K562 (cell line): ENCODE data around the gene POLR3E.

Source experiments
- CTCF ChIP-seq, 3 experiments: IDR thresholded peaks in 2 of 3; conservative IDR thresholded peaks in 1 of 3; 2 replicates each; pipeline ENCODE4 v1.5.1; 2011 to 2012; ENCODE audit warnings: low read length in 3 of 3, mild to moderate bottlenecking in 3 of 3, control low read depth in 2 of 3, improper control_type of control experiment in 1 of 3, inconsistent platforms in 1 of 3, low read depth in 1 of 3, mixed read lengths in 1 of 3, moderate library complexity in 1 of 3; ENCODE audit not compliant: insufficient read depth in 2 of 3
- EP300 ChIP-seq: IDR thresholded peaks from 2 replicates; pipeline ENCODE4 v1.6.1; 2012; ENCODE audit warnings: low read length, improper control_type of control experiment
- MTA1 ChIP-seq: fragments of 450-650 bp; IDR thresholded peaks from 2 replicates; pipeline ENCODE4 v1.6.1; 2017; ENCODE audit warnings: borderline replicate concordance
- SPI1 ChIP-seq: IDR thresholded peaks from 2 replicates; pipeline ENCODE4 v1.6.1; 2011; ENCODE audit warnings: low read depth, low read length, control low read depth, borderline replicate concordance

GRCh38 chr16:22250522-22250921 lies 46.7 kb upstream of the POLR3E start:
- TF ChIP-seq CTCF (IDR thresholded peaks at IDR 0.05 in 2 of 3, conservative IDR thresholded peaks at IDR 0.05 in 1 of 3; ENCODE audit: insufficient read depth in 2 of 3, low read depth in 1 of 3, low read length in 3 of 3) (no peak), SPI1 (no peak), EP300 (no peak), MTA1 (no peak)
